ENCODE results near the gene ARL6IP5. TPM values are rescaled to one million over a fixed set of nuclear protein-coding genes. Genes with fewer than 3 reads are reported as not detected.

Gene ARL6IP5
- total and polyA plus RNA-seq, 9 of the 15 experiments (the other 6 are each of a cell fraction or from before 2014, with no cell fraction given), result 10.3 to 54.0 (median 12.7) TPM

DNA sequence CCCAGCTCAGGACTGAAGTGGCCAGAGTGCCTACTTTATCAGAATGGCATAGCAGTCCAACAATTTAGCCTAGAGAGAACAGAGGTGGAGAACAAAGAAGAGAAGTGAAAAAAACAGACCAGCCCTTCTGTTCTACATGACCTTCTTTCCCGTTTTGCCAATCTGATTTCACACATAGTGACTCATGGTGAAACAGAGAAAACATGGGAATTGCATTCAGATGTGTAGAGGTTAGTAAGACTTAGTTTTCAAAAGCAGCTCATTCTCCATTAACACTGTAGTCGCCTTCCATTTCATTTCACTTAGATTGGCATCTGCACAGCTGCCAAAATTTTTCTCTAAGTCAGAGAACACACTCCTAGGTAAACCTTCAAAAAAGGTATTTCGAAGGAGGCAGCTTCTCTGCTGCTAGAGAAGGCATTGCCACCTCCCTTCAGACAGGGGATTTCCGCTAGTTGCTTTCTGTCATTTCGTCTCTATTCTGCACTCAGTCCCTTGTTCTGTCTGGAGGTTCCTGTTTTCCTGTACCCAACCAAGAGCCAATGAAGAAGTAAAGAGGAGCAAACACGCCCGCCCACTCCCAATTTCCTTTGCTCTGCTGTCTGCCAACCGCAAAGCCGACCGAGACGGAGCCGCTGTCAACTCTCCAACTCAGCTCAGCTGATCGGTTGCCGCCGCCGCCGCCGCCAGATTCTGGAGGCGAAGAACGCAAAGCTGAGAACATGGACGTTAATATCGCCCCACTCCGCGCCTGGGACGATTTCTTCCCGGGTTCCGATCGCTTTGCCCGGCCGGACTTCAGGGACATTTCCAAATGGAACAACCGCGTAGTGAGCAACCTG is at the start of gene ARL6IP5 (continued):
- TF ChIP-seq, protein P1, sequence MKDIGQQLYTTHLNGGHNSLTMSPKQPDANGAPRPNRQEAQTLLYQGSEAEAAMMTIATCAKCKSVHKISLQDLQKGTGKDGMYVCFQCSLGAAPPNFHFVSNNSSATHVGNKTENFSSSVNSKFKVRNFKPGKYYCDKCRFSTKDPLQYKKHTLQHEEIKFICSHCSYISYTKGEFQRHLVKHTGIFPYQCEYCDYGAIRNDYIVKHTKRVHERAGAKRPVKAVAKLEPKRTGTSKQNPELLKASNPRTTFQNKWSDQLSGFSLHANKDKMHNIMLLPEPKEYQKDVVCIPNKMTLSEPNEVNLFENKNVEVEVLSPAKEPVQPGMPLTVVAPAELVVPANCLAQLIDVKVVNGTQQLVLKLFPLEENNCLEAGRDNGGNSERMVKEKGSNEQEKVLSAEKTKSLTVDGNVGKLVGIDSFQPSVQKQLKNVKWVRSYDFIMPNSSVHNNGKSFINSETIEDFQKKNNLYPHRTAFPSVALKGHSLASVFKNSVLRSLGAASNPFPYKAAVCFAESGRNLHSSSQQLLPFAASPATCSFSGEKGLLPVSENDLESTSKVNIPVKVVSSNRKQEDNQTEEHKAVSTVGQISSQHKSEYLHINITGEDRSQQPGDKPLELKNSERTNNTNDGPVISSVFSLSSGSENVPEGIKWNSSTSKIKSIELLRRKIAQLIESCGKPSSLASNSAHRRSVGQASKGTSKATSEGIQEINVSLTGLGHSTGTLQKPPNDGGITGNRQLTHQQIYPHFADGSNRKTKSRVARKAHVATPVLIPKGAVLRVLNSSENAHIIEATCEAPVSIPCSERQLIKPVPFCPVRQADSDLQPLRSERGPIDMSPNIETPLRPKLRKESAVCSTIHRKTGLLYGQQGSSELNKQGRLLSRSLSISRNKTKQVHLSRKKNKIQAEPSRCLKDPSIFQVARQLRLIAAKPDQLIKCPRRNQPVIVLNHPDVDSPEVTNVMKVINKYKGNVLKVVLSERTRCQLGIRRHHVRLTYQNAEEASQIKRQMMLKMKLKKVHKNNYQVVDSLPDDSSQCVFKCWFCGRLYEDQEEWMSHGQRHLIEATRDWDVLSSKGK (CRISPR knock-in tag; IDR thresholded peaks at IDR 0.05), result no peak
- TF ChIP-seq, protein P2, sequence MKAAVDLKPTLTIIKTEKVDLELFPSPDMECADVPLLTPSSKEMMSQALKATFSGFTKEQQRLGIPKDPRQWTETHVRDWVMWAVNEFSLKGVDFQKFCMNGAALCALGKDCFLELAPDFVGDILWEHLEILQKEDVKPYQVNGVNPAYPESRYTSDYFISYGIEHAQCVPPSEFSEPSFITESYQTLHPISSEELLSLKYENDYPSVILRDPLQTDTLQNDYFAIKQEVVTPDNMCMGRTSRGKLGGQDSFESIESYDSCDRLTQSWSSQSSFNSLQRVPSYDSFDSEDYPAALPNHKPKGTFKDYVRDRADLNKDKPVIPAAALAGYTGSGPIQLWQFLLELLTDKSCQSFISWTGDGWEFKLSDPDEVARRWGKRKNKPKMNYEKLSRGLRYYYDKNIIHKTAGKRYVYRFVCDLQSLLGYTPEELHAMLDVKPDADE (conservative IDR thresholded peaks at IDR 0.05; ENCODE audit: control insufficient read depth, low read depth, low read length), result no peak
- TF ChIP-seq DACH1 (IDR thresholded peaks at IDR 0.05; ENCODE audit: partially characterized antibody), result peak; percentile 93
- TF ChIP-seq NR3C1 (CRISPR knock-in tag; IDR thresholded peaks at IDR 0.05), result no peak
- TF ChIP-seq, protein P3, sequence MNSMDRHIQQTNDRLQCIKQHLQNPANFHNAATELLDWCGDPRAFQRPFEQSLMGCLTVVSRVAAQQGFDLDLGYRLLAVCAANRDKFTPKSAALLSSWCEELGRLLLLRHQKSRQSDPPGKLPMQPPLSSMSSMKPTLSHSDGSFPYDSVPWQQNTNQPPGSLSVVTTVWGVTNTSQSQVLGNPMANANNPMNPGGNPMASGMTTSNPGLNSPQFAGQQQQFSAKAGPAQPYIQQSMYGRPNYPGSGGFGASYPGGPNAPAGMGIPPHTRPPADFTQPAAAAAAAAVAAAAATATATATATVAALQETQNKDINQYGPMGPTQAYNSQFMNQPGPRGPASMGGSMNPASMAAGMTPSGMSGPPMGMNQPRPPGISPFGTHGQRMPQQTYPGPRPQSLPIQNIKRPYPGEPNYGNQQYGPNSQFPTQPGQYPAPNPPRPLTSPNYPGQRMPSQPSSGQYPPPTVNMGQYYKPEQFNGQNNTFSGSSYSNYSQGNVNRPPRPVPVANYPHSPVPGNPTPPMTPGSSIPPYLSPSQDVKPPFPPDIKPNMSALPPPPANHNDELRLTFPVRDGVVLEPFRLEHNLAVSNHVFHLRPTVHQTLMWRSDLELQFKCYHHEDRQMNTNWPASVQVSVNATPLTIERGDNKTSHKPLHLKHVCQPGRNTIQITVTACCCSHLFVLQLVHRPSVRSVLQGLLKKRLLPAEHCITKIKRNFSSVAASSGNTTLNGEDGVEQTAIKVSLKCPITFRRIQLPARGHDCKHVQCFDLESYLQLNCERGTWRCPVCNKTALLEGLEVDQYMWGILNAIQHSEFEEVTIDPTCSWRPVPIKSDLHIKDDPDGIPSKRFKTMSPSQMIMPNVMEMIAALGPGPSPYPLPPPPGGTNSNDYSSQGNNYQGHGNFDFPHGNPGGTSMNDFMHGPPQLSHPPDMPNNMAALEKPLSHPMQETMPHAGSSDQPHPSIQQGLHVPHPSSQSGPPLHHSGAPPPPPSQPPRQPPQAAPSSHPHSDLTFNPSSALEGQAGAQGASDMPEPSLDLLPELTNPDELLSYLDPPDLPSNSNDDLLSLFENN (IDR thresholded peaks at IDR 0.05; ENCODE audit: low read depth in 2 of 2, low read length in 2 of 2), result no peak
- TF ChIP-seq FOXK2 (conservative IDR thresholded peaks at IDR 0.05 in 1 of 2, IDR thresholded peaks at IDR 0.05 in 1 of 2; ENCODE audit: low read depth in 2 of 2), result peak in 1 of 2 experiments; percentile 63; a peak in 1 of 4 replicates
- TF ChIP-seq ZNF79 (CRISPR knock-in tag; IDR thresholded peaks at IDR 0.05; ENCODE audit: low read depth), result no peak
- TF ChIP-seq MIER1 (IDR thresholded peaks at IDR 0.05; ENCODE audit: low read depth), result no peak
- TF ChIP-seq ZSCAN29 (IDR thresholded peaks at IDR 0.05), result no peak
- TF ChIP-seq, protein P4, sequence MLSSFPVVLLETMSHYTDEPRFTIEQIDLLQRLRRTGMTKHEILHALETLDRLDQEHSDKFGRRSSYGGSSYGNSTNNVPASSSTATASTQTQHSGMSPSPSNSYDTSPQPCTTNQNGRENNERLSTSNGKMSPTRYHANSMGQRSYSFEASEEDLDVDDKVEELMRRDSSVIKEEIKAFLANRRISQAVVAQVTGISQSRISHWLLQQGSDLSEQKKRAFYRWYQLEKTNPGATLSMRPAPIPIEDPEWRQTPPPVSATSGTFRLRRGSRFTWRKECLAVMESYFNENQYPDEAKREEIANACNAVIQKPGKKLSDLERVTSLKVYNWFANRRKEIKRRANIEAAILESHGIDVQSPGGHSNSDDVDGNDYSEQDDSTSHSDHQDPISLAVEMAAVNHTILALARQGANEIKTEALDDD (IDR thresholded peaks at IDR 0.05), result peak; percentile 27; the same call in 1 of the 2 replicates
- TF ChIP-seq PCBP1 (IDR thresholded peaks at IDR 0.05; ENCODE audit: low read depth, low read length, poor library complexity, severe bottlenecking), result no peak
- peak; percentile 59 for TF ChIP-seq CXXC5 (CRISPR knock-in tag; IDR thresholded peaks at IDR 0.05)
- no peak for TF ChIP-seq CBFA2T3 (IDR thresholded peaks at IDR 0.05)
- 0 out of 4 replicates have a peak, but pooled peaks of 1 of the 2 experiments have one; percentile 32 for TF ChIP-seq NRF1 (conservative IDR thresholded peaks at IDR 0.05 in 1 of 2, IDR thresholded peaks at IDR 0.05 in 1 of 2)
- TF ChIP-seq MTA3 (IDR thresholded peaks at IDR 0.05; ENCODE audit: borderline replicate concordance), result peak; percentile 44; the same call in 1 of the 2 replicates
- no peak for TF ChIP-seq ZNF212 (CRISPR knock-in tag; IDR thresholded peaks at IDR 0.05)
- no peak for TF ChIP-seq SAFB (IDR thresholded peaks at IDR 0.05; ENCODE audit: borderline replicate concordance, low read depth, low read length)
- no peak for TF ChIP-seq ZNF133 (CRISPR knock-in tag; IDR thresholded peaks at IDR 0.05)
- 0 out of 2 replicates have a peak, but pooled peaks have one; percentile 35 for TF ChIP-seq FOXJ2 (tag; IDR thresholded peaks at IDR 0.05)

All from K562 (cell line).